HUES6 (cell line): ENCODE measurements around the gene PSME2.

Experiments
- H3K27ac ChIP-seq: 2 replicates; pipeline ENCODE4 v1.7.0; 2013; ENCODE audit warnings: low read depth, mild to moderate bottlenecking, low read length, inconsistent platforms
- H3K27me3 ChIP-seq: 2 replicates; pipeline ENCODE4 v1.6.1; 2013; ENCODE audit warnings: low read length; ENCODE audit not compliant: control insufficient read depth, insufficient read depth
- H3K36me3 ChIP-seq: 2 replicates; pipeline ENCODE4 v1.6.1; 2013; ENCODE audit warnings: low read length; ENCODE audit not compliant: control insufficient read depth, insufficient read depth
- H3K4me1 ChIP-seq: 2 replicates; pipeline ENCODE4 v1.6.1; 2013; ENCODE audit warnings: low read length; ENCODE audit not compliant: control insufficient read depth, insufficient read depth
- H3K4me3 ChIP-seq: 2 replicates; pipeline ENCODE4 v1.5.1; 2013; ENCODE audit warnings: low read depth, low read length
- H3K9ac ChIP-seq: one replicate; pipeline ENCODE4 v1.6.1; 2013; ENCODE audit warnings: mild to moderate bottlenecking, low read length
- H3K9me3 ChIP-seq: 2 replicates; pipeline ENCODE4 v1.6.1; 2013; ENCODE audit warnings: low read depth, low read length; ENCODE audit not compliant: control insufficient read depth, insufficient read depth

PSME2 gene

GRCh38 chr14:24131549-24131966 lies 14.9 kb downstream of the PSME2 start:
- Histone ChIP-seq H3K4me1 (peaks cover 7% of the 10 kb centered on the region), H3K9me3 (no peaks in the 10 kb centered on the region), H3K27me3 (no peaks in the 10 kb centered on the region), H3K9ac (no peak overlapping the region), H3K36me3 (no peaks in the 10 kb centered on the region), H3K27ac (no peak overlapping the region), H3K4me3 (no peak overlapping the region)

DNA sequence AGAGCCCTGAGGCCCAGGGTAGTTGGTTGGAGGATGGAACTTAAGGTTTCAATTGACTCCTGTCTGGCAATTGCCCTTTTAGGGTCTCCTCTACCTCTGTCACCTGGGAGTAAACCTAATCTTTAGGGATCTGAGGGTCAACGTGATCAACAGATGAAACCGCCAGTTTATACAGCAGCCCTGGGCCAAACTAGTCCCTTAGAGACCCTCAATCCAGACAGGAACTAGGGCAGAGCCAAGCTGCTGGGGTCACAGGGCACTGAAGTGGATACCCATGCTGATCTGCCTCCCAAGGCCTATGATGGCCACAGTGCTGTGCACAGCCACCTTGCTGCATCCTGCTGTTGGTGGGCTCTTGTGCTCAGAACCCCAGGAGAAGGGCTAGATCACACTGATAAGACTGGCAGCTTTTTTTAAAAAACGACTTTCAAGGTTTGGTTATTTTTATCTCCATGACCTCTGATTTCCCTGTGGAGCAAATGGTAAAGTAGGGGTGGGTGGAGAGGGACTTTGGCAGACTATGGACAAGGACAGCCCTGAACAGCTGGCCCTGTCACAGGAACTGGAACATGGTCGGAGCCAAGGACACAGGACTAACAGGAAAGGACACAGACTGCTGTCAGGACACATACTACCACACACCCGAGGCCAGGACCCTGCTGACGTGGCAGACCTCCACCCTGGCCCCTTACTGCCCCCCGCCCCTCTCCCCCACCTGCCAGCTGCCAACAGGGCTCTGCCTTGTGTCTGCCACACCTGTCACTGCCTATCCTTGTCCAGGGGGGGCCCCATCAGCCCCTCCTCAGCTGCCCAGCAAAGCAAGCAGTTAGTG lies 15.5 kb downstream of the PSME2 start:
- Histone ChIP-seq H3K27ac (no peak overlapping the region), H3K4me3 (no peak overlapping the region), H3K9ac (no peak overlapping the region)

DNA sequence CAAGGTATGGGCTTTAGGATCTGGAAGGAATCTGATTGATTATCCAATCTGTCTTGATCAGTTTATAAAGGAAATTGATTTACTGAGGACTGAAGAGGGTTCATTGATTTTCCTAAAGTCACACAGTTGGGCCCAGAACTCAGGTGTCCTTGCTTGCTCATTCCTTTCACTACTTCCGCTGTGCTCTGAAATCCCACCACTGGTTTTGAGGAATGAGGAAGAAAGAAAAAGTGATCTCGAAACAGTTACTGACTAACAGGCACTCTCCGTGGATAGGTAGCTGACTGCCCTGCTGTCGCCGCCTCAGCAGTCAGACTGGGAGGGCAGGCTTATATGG lies 16.1 kb downstream of the PSME2 start, which contains the start of gene FITM1:
FITM1 (plus strand) TSS at position 280 of the 337 bp plus-strand sequence. CDS start 905 bp downstream, outside the sequence.
- Histone ChIP-seq H3K9me3 (no peaks in the 10 kb centered on the region), H3K36me3 (no peaks in the 10 kb centered on the region), H3K27ac (no peak within 1 kb of the TSS), H3K4me1 (peaks cover 3% of the 10 kb centered on the region; the same call in 1 of the 2 replicates), H3K9ac (no peak within 1 kb of the TSS), H3K27me3 (no peaks in the 10 kb centered on the region), H3K4me3 (no peak within 1 kb of the TSS)

More for the DNA sequence above, 15.5 kb downstream of the PSME2 start:
- Histone ChIP-seq H3K36me3 (no peaks in the 10 kb centered on the region), H3K9me3 (no peaks in the 10 kb centered on the region), H3K4me1 (peaks cover 5% of the 10 kb centered on the region; the same call in 1 of the 2 replicates), H3K27me3 (no peaks in the 10 kb centered on the region)

GRCh38 chr14:24129410-24129998 lies 16.9 kb downstream of the PSME2 start:
- H3K27me3 ChIP-seq, result no peaks in the 10 kb centered on the region
- H3K36me3 ChIP-seq, result no peaks in the 10 kb centered on the region
- no peaks in the 10 kb centered on the region for H3K9me3 ChIP-seq
- H3K4me1 ChIP-seq, result no peaks in the 10 kb centered on the region
- H3K27ac ChIP-seq, result no peak overlapping the region
- H3K9ac ChIP-seq, result no peak overlapping the region
- no peak overlapping the region for H3K4me3 ChIP-seq

- H3K27me3 ChIP-seq, result no peaks in the 10 kb centered on the region
- H3K27ac ChIP-seq, result no peak overlapping the region
- H3K36me3 ChIP-seq, result peaks cover 13% of the 10 kb centered on the region
- no peaks in the 10 kb centered on the region for H3K4me1 ChIP-seq
- no peaks in the 10 kb centered on the region for H3K9me3 ChIP-seq
- no peak overlapping the region for H3K9ac ChIP-seq
- H3K4me3 ChIP-seq, result no peak overlapping the region
Observed at GRCh38 chr14:24127673-24128072, 18.7 kb downstream of the PSME2 start.

DNA sequence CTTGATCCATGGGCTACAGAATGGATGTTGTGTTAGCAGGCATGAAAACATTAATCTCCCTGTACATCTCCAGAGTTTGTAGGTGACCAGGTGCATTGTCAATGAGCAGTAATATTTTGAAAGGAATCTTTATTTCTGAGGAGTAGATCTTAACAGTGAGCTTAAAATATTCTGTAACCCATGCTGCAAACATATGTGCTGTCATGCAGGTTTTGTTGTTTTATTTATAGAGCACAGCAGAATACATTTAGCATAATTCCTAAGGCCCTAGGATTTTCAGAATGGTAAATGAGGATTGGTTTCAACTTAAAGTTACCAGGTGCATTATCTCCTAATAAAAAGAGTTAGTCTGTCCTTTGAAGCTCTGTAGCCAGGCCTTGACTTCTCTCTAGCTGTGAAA lies 19.5 kb downstream of the PSME2 start:
- Histone ChIP-seq H3K9ac (no peak overlapping the region), H3K4me3 (no peak overlapping the region), H3K36me3 (peaks cover 17% of the 10 kb centered on the region), H3K27me3 (no peaks in the 10 kb centered on the region), H3K9me3 (no peaks in the 10 kb centered on the region), H3K4me1 (no peaks in the 10 kb centered on the region), H3K27ac (no peak overlapping the region)

DNA sequence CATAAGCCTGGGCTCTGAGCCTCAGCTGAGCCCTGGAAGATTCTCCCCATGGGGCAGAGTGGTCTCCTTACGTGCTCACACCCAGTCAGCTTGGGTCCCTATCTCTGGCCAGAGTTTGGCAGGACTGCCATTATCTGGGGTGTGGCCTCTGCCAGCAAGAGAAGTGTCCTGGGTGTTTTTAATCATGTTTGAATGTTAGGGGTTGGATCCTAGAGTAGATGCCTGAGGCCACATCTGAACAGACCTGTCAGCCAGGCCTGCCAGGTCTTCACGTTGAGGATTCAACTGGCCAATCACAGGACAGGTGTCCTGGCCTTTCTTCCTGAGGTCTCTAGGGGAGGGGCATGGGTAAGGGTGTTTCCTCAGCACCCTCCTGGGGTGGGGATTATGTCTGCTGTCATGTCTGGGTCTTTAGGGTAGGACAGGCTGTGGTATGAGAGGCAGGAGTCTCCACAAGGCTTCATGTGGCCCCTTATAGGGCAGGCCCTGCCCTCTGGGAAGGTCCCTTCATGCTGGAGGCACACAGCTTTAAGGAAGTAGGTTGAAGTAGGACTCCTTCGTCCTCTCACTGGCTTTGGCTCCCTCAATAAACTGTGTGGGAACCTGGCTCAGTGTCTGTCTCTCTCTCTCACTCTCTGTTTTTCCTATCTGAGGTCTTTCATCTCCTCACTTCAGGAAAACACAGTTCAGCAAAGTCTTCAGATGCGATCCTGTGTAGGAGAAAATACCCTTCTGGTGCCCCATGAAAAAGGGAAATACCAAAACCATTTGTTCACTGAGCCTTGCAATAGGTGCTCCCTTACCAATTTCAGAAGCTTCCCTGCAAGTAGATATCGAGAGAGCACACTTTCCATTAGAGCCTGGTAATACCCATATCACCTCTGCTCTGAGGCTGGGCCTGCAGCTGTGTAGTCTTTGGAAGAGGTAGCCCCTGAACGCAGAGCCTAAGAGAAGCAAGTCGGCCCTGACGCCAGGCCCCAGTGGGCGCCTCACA lies 22.7 kb downstream of the PSME2 start:
- Histone ChIP-seq H3K9me3 (no peaks in the 10 kb centered on the region), H3K27ac (no peak overlapping the region), H3K4me1 (no peaks in the 10 kb centered on the region), H3K9ac (no peak overlapping the region), H3K4me3 (no peak overlapping the region), H3K27me3 (no peaks in the 10 kb centered on the region), H3K36me3 (peaks cover 44% of the 10 kb centered on the region)

GRCh38 chr14:24122898-24123297 lies 23.5 kb downstream of the PSME2 start:
- H3K9ac ChIP-seq, result no peak overlapping the region
- H3K27ac ChIP-seq, result no peak overlapping the region
- H3K9me3 ChIP-seq, result no peaks in the 10 kb centered on the region
- no peaks in the 10 kb centered on the region for H3K4me1 ChIP-seq
- H3K36me3 ChIP-seq, result peaks cover 52% of the 10 kb centered on the region
- no peaks in the 10 kb centered on the region for H3K27me3 ChIP-seq
- H3K4me3 ChIP-seq, result no peak overlapping the region

- H3K27ac ChIP-seq, result no peak overlapping the region
Observed at GRCh38 chr14:24122416-24122815, 24.0 kb downstream of the PSME2 start.

GRCh38 chr14:24121210-24121609 lies 25.2 kb downstream of the PSME2 start:
- Histone ChIP-seq H3K9ac (no peak overlapping the region), H3K27ac (no peak overlapping the region), H3K36me3 (peaks cover 66% of the 10 kb centered on the region), H3K27me3 (no peaks in the 10 kb centered on the region), H3K4me3 (no peak overlapping the region), H3K9me3 (no peaks in the 10 kb centered on the region), H3K4me1 (no peaks in the 10 kb centered on the region)

More at GRCh38 chr14:24122416-24122815, 24.0 kb downstream of the PSME2 start:
- Histone ChIP-seq H3K9me3 (no peaks in the 10 kb centered on the region), H3K27me3 (no peaks in the 10 kb centered on the region), H3K36me3 (peaks cover 57% of the 10 kb centered on the region), H3K4me3 (no peak overlapping the region), H3K4me1 (no peaks in the 10 kb centered on the region), H3K9ac (no peak overlapping the region)
